BE2C (cell line): ENCODE results near the gene PIM3.

Experiments
- DNase-seq: peaks from one replicate; pipeline ENCODE4 v3.0.0-alpha.2; 2020
- H3K27me3 ChIP-seq: fragments of 250-450 bp; sonication (Bioruptor Pico); 2 replicates; pipeline ENCODE4 v1.5.1; 2020; ENCODE audit warnings: mild to moderate bottlenecking
- H3K36me3 ChIP-seq: fragments of 250-450 bp; sonication (Bioruptor Pico); 2 replicates; pipeline ENCODE4 v1.5.1; 2020; ENCODE audit warnings: mild to moderate bottlenecking
- H3K4me1 ChIP-seq: fragments of 250-450 bp; sonication (Bioruptor Pico); 2 replicates; pipeline ENCODE4 v1.5.1; 2020
- H3K4me3 ChIP-seq: 2 replicates; pipeline ENCODE4 v1.5.1; 2011; ENCODE audit warnings: low read depth, low read length
- H3K9me3 ChIP-seq: fragments of 250-450 bp; sonication (Bioruptor Pico); 2 replicates; pipeline ENCODE4 v1.5.1; 2020
- TF ChIP-seq, protein P1 (sequence below): IDR thresholded peaks from 2 replicates; pipeline ENCODE4 v1.5.1; 2012; ENCODE audit warnings: mild to moderate bottlenecking, low read depth, low read length

Gene PIM3

DNA sequence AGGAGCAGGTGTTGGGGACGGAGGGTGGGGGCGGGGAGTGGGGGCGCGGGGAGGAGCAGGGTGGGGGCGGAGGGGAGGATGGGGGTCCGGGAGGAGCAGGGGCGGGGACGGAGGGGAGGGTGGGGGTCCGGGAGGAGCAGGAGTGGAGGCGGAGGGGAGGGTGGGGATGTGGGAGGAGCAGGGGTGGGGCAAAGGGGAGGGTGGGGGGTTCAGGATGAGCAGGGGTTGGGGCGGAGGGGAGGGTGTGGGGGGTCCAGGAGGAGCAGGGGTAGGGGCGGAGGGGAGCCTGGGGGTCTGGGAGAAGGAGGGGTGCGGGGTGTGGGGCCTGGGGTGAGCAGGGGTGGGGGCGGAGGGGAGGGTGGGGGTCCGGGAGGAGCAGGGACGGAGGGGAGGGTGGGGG is 25.0 kb upstream of the PIM3 start:
- Histone ChIP-seq H3K4me1 (peaks cover 25% of the 10 kb centered on the region), H3K4me3 (no peak overlapping the region), H3K36me3 (no peaks in the 10 kb centered on the region), H3K27me3 (no peaks in the 10 kb centered on the region), H3K9me3 (no peaks in the 10 kb centered on the region)
- DNase-seq: no peak
- TF ChIP-seq, protein P1, sequence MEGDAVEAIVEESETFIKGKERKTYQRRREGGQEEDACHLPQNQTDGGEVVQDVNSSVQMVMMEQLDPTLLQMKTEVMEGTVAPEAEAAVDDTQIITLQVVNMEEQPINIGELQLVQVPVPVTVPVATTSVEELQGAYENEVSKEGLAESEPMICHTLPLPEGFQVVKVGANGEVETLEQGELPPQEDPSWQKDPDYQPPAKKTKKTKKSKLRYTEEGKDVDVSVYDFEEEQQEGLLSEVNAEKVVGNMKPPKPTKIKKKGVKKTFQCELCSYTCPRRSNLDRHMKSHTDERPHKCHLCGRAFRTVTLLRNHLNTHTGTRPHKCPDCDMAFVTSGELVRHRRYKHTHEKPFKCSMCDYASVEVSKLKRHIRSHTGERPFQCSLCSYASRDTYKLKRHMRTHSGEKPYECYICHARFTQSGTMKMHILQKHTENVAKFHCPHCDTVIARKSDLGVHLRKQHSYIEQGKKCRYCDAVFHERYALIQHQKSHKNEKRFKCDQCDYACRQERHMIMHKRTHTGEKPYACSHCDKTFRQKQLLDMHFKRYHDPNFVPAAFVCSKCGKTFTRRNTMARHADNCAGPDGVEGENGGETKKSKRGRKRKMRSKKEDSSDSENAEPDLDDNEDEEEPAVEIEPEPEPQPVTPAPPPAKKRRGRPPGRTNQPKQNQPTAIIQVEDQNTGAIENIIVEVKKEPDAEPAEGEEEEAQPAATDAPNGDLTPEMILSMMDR: no peak

DNA sequence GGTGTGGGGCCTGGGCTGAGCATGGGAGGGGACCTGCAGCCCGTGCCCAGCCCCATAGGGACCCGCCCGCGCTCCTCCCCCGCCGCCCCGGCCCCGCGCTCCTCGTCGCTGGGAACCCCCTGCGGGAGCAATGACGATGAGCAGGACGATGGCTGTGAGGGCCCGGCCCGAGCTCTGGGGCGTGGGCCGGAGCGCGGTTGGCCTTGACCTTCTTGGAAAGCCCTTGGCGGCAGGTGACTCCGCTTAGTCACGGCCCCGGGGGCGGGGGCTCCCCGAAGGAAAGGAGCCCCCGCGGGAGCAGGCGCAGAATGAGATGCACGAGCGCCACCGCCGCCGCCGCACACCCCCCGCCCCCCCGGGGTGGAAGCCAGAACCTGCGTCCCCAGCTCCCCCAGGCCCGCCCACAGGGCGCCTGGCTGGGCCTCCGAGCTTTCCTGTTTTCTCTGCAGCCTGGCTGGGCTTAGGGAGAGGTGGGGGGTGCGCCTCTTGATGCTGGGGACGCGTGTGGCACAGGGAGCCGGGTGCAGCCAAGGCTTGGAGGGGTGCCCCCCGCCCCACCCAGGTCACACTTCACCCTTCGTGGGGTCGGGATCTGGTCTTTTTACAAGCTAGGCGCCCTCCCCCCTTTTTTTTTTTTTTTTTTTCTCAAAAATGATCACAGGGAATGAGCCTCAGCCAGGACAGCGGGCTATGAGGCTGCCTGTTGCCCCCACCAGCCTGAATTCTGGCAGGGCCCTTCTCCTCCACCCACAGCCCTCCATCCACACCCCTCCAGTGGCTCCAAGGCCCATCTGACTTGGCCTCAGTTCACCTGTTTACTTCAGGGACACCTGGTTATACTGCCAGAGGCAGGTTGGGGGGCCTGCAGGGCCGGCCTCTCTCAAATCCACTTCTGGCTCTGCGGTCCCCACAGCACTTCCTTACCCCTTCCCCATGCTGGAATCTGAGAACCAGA is 24.3 kb upstream of the PIM3 start:
- H3K4me3 ChIP-seq: peak overlapping the region; percentile 53
- H3K9me3 ChIP-seq: no peaks in the 10 kb centered on the region
- H3K36me3 ChIP-seq: no peaks in the 10 kb centered on the region
- no peaks in the 10 kb centered on the region for H3K27me3 ChIP-seq
- DNase-seq: peak; percentile 81
- TF ChIP-seq, protein P1: no peak
- peaks cover 25% of the 10 kb centered on the region for H3K4me1 ChIP-seq

DNA sequence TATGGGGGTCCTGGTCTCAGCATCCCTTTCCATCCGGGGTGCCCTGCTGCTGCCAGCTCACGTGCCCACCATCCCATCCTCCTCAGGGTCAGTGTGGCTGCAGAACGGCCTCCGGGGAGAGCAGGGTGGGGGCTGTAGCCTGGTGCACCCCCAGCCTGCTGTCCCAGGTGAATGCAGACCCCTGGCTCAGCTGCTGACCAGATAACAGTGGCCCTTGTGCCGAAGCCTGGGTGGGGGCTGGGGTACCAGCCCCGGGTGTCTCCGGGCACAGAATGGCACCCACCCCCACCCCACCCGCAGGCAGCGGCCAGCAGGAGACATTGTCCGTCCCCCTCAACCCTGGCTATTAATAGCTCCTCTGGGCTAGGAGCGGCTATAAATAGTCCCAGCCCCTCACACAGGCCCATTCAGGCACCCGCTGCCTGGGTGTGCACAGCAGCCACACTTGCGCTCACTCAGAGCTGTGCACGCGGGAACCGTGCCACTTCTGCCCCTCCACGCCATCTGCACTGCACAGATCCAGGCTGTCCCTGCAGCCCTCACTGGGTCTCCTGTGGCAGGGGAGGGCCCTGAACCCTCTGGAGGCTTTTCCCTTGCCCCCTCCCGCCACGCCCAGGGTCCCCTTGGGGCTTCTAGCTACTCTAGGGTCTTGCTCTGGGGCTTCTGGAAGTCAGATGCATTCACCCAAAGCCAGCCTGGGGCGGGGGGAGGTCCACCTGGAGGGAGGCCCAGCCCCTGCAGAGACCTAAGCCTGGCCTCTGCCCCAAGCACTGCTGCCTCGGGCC is 23.4 kb upstream of the PIM3 start:
- Histone ChIP-seq H3K27me3 (no peaks in the 10 kb centered on the region), H3K36me3 (no peaks in the 10 kb centered on the region), H3K4me1 (peaks cover 25% of the 10 kb centered on the region), H3K9me3 (no peaks in the 10 kb centered on the region), H3K4me3 (no peak overlapping the region)
- TF ChIP-seq, protein P1: no peak
- DNase-seq: no peak

DNA sequence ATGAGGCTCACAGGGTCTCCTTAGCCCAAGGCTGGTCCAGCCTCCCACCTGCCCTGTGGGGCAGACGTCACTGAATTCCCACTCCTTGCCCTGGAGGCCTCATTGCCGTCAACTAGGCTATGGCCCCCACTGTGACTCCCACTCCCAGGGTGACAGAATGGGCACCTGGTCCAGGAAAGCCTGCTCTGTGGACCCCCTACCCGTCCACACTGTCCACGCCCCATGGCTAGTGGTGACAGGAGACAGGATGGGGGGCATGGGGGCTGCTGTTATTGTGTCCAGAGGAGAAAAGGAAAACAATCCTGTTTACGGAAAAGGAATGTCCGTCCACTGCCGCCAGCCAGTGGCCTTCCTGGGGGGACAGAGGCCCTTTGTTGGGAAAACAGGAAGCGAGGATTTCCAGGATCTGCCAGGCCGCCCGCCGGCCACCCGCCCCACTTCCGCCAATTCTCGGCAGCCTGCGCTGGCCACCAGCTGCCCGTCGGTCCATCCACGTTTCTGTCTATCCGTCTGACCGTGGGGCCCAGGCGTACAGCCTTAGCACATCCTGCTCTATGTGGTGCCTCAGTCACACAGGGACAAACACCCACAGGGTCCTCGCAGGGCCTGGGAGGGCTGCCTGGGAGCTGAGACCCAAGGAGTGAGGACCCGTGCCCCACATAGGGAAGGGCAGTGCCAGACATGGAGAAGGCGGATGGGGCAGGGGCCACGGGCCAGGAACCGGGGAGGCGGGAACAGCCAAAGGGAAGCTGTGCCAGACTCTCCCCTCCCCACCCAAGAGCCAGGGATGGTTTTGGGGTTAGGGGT is 22.6 kb upstream of the PIM3 start:
- H3K27me3 ChIP-seq: no peaks in the 10 kb centered on the region
- H3K4me1 ChIP-seq: peaks cover 25% of the 10 kb centered on the region
- no peaks in the 10 kb centered on the region for H3K9me3 ChIP-seq
- no peaks in the 10 kb centered on the region for H3K36me3 ChIP-seq
- H3K4me3 ChIP-seq: no peak overlapping the region
- DNase-seq: no peak
- TF ChIP-seq, protein P1: no peak

DNA sequence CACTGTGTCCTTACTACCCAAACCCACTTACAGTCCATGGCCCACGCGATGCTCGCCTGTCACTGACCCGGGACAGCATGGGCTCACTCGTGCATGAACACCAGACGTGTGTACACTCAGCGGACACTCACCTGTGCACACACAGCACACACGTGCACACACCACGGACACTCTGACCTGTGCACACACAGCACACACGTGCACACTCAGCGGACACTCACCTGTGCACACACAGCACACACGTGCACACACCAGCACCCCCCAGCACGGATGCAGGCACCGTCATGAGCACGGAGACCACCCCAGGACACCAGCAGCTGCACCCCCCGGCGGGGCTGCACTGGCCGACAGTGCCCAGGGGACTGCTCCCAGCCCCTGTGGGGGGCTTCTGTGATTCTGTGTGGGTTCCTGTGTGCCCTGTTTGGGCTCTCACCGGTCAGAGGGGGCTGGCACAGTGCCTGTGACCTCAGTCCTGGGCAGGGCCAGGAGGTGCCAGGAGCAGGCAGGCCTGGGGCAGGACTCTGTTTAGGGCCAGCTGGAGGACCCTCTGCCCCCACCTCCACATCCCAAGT is 21.9 kb upstream of the PIM3 start:
- H3K9me3 ChIP-seq: no peaks in the 10 kb centered on the region

More for the DNA sequence above, 21.9 kb upstream of the PIM3 start:
- H3K27me3 ChIP-seq: no peaks in the 10 kb centered on the region
- no peaks in the 10 kb centered on the region for H3K36me3 ChIP-seq
- no peak overlapping the region for H3K4me3 ChIP-seq
- DNase-seq: no peak
- peaks cover 20% of the 10 kb centered on the region for H3K4me1 ChIP-seq
- TF ChIP-seq, protein P1: no peak
